SK-N-SH (cell line): ENCODE data around the gene MSH6. TPM values are rescaled to one million over a fixed set of nuclear protein-coding genes. Genes with fewer than 3 reads are reported as not detected.

ENCODE experiments used
- CTCF ChIA-PET: fragments of 300-600, 350-600 bp; formaldehyde crosslinking; extraction: SDS; loops from one replicate; lab custom pipeline; 2021; lab: Yijun Ruan, JAX
- POLR2A ChIA-PET: fragments of 350-600 bp; sonication (Branson Sonifier 250); formaldehyde crosslinking; extraction: SDS; loops from one replicate; lab custom pipeline; 2020; ENCODE audit warnings: antibody characterized with exemption, inconsistent platforms; lab: Yijun Ruan, JAX
- DNase-seq: peaks from one replicate; pipeline ENCODE4 v3.0.0; 2012
- H2AFZ ChIP-seq: fragments of 200-600 bp; sonication (generic); 2 replicates; pipeline ENCODE4 v1.8.1; 2016; ENCODE audit warnings: antibody characterized with exemption, mild to moderate bottlenecking, low read depth
- H3F3A ChIP-seq: fragments of 200-600 bp; sonication (generic); replicated peaks from 2 replicates; pipeline ENCODE3; 2016; ENCODE audit warnings: antibody characterized with exemption, mild to moderate bottlenecking; ENCODE audit not compliant: insufficient read depth
- H3K27ac ChIP-seq, 2 experiments: fragments of 200-500 bp in 1 of 2; fragments of 200-600 bp in 1 of 2; sonication (Bioruptor generic) in 1 of 2; sonication (generic), shearing (Covaris generic) in 1 of 2; 2 replicates each; pipeline versions ENCODE4 v1.5.1 to v1.6.1; 2014 to 2016; ENCODE audit warnings: low read depth in 2 of 2, inconsistent platforms in 1 of 2, low read length in 1 of 2, mild to moderate bottlenecking in 1 of 2, mixed read lengths in 1 of 2
- H3K27me3 ChIP-seq: fragments of 200-600 bp; sonication (generic), shearing (Covaris generic); 2 replicates; pipeline ENCODE4 v1.6.1; 2016; ENCODE audit warnings: mixed run types; ENCODE audit not compliant: insufficient read depth
- H3K36me3 ChIP-seq, 2 experiments: fragments of 200-500 bp in 1 of 2; fragments of 200-600 bp in 1 of 2; sonication (Bioruptor generic) in 1 of 2; sonication (generic) in 1 of 2; replicated peaks in 1 of 2; 2 replicates each; pipeline versions ENCODE3 to v1.5.1; 2014 to 2016; ENCODE audit warnings: low read length in 1 of 2, mild to moderate bottlenecking in 1 of 2; ENCODE audit not compliant: insufficient read depth in 2 of 2, control insufficient read depth in 1 of 2
- H3K4me1 ChIP-seq, 2 experiments: fragments of 200-500 bp in 1 of 2; fragments of 200-600 bp in 1 of 2; sonication (Bioruptor generic) in 1 of 2; sonication (generic), shearing (Covaris generic) in 1 of 2; 2 replicates each; pipeline versions ENCODE4 v1.5.1 to v1.6.1; 2014 to 2016; ENCODE audit warnings: low read depth in 1 of 2, low read length in 1 of 2, mixed run types in 1 of 2; ENCODE audit not compliant: insufficient read depth in 2 of 2, control insufficient read depth in 1 of 2
- H3K4me2 ChIP-seq: fragments of 200-600 bp; sonication (generic), shearing (Covaris generic); 2 replicates; pipeline ENCODE4 v1.6.1; 2017; ENCODE audit warnings: mixed run types
- H3K4me3 ChIP-seq, 2 experiments: fragments of 200-500 bp in 1 of 2; fragments of 200-600 bp in 1 of 2; sonication (Bioruptor generic) in 1 of 2; sonication (generic), shearing (Covaris generic) in 1 of 2; 2 replicates each; pipeline versions ENCODE4 v1.5.1 to v1.8.1; 2014 to 2016; ENCODE audit warnings: low read depth in 2 of 2, inconsistent platforms in 1 of 2, low read length in 1 of 2, mild to moderate bottlenecking in 1 of 2, mixed read lengths in 1 of 2, moderate library complexity in 1 of 2
- H3K79me2 ChIP-seq: fragments of 200-600 bp; sonication (generic); 2 replicates; pipeline ENCODE4 v1.8.1; 2017; ENCODE audit warnings: mild to moderate bottlenecking; ENCODE audit not compliant: insufficient read depth
- H3K9ac ChIP-seq: fragments of 200-600 bp; sonication (generic); 2 replicates; pipeline ENCODE4 v1.6.1; 2017; ENCODE audit warnings: mixed run types
- H3K9me2 ChIP-seq: fragments of 200-600 bp; sonication (generic); 2 replicates; pipeline ENCODE4 v1.6.1; 2017; ENCODE audit warnings: mixed run types
- H3K9me3 ChIP-seq: fragments of 200-600 bp; sonication (generic); 2 replicates; pipeline ENCODE4 v1.6.1; 2017; ENCODE audit warnings: mixed run types, mild to moderate bottlenecking, moderate library complexity
- H4K20me1 ChIP-seq: fragments of 200-600 bp; sonication (generic); 2 replicates; pipeline ENCODE4 v1.6.1; 2017; ENCODE audit warnings: mild to moderate bottlenecking, mixed run types; ENCODE audit not compliant: insufficient read depth
- EP300 ChIP-seq, 2 experiments: IDR thresholded peaks; 2 replicates each; pipeline versions ENCODE4 v1.4.0 to v1.6.1; 2012; ENCODE audit warnings: borderline replicate concordance in 1 of 2, low read depth in 1 of 2, low read length in 1 of 2
- FOSL2 ChIP-seq: IDR thresholded peaks from 2 replicates; pipeline ENCODE4 v1.4.0; 2012; ENCODE audit warnings: low read depth, mild to moderate bottlenecking, moderate library complexity, borderline replicate concordance
- GABPA ChIP-seq: IDR thresholded peaks from 2 replicates; pipeline ENCODE4 v1.4.0; 2012; ENCODE audit warnings: low read depth, mild to moderate bottlenecking
- IRF3 ChIP-seq: fragments of 150-350 bp; IDR thresholded peaks from 2 replicates; pipeline ENCODE4 v1.6.1; 2016; ENCODE audit warnings: mild to moderate bottlenecking, low read depth, low read length
- MEF2A ChIP-seq: IDR thresholded peaks from 2 replicates; pipeline ENCODE4 v1.4.0; 2012; ENCODE audit warnings: low read depth, borderline replicate concordance
- REST ChIP-seq: IDR thresholded peaks from 2 replicates; pipeline ENCODE4 v1.6.1; 2012; ENCODE audit warnings: mild to moderate bottlenecking, low read depth, low read length, moderate library complexity
- USF2 ChIP-seq: fragments of 150-350 bp; IDR thresholded peaks from 2 replicates; pipeline ENCODE4 v1.6.1; 2017; ENCODE audit warnings: antibody characterized with exemption, low read length, low read depth, borderline replicate concordance
- ZBTB33 ChIP-seq: IDR thresholded peaks from 2 replicates; pipeline ENCODE4 v1.4.0; 2012; ENCODE audit warnings: low read depth, borderline replicate concordance
- WGBS: methylation state at CpG from one replicate; pipeline ENCODE4 v1.1.6; 2017; ENCODE audit warnings: low lambda C conversion rate; 5-methylcytosine and 5-hydroxymethylcytosine counted together
- polyA plus RNA-seq, 3 experiments: library from polyadenylated mRNA; depleted of rRNA; stranded (reverse); fragments of >200 nt; gene quantifications; 2 replicates each; pipeline ENCODE4 v1.2.3, GENCODE V29; 2012

MSH6 gene
- polyA plus RNA-seq, 1 of the 3 experiments (the other 2 are of a cell fraction): 16.4 TPM

GRCh38 chr2:47811668-47812067 is 28.7 kb downstream of the MSH6 start:
- Histone ChIP-seq H3K9me2 (no peaks in the 10 kb centered on the region), H3K9me3 (no peaks in the 10 kb centered on the region), H3K27ac (no peak overlapping the region), H4K20me1 (peaks cover 6% of the 10 kb centered on the region; the same call in 1 of the 2 replicates), H3K79me2 (no peaks in the 10 kb centered on the region), H2AFZ (no peak overlapping the region), H3K9ac (no peak overlapping the region), H3K36me3 (peaks cover 80 to 91% of the 10 kb centered on the region in 2 experiments), H3F3A (peaks cover 21% of the 10 kb centered on the region), H3K27me3 (no peaks in the 10 kb centered on the region), H3K4me1 (0 out of 4 replicates have a peak, but pooled peaks cover 0 to 4% of the 10 kb centered on the region in 2 experiments), H3K4me2 (no peak overlapping the region), H3K4me3 (no peak overlapping the region)
- CTCF ChIA-PET: interaction anchor here (2.2 kb wide), 1 partner anchor 295 kb away, joined by 5 read pairs; no protein-coding TSS in a partner anchor
- no peak for DNase-seq
- no peak for TF ChIP-seq IRF3
- no peak for TF ChIP-seq ZBTB33
- no peak for TF ChIP-seq EP300 (IDR thresholded peaks at IDR 0.05; ENCODE audit: borderline replicate concordance in 1 of 2, low read depth in 1 of 2, low read length in 1 of 2)
- TF ChIP-seq MEF2A: no peak
- no peak for TF ChIP-seq USF2
- no peak for TF ChIP-seq REST
- no peak for TF ChIP-seq FOSL2
- no peak for TF ChIP-seq GABPA
- WGBS: 100% methylated on average over 1 of the region's 1 CpG
- POLR2A ChIA-PET: no interaction called here
